ENCODE data around the gene SH3D19.
A peak's percentile ranks its signal among the peaks of the same experiment; 100 is the strongest.
"Not testable (repeated sequence)": the region's sequence is repeated elsewhere in the genome, so short reads cannot be mapped to it uniquely, and the experiment has no call there.

SH3D19 gene

DNA sequence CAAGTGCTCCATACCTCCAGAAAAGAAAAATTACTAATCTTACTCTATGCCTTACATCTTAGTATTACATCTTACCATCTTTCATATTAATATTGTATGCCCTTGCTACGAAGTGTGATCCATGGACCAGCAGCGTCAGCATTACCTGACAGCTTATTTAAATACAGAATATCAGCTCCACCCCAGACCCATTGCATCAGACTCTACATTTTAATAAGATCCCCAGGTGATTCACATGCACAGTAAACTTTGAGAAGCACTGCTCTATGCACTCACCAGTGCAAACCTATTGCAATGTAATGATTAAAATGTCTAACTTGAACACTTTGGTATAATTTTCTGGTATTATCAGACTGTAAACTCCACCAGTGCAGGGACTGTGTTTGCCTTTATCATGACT, 14.1 kb upstream of the SH3D19 start:
- H3K36me3 ChIP-seq (ENCODE audit: control insufficient read depth, insufficient read depth, low read length): no peaks in the 10 kb centered on the region

DNA sequence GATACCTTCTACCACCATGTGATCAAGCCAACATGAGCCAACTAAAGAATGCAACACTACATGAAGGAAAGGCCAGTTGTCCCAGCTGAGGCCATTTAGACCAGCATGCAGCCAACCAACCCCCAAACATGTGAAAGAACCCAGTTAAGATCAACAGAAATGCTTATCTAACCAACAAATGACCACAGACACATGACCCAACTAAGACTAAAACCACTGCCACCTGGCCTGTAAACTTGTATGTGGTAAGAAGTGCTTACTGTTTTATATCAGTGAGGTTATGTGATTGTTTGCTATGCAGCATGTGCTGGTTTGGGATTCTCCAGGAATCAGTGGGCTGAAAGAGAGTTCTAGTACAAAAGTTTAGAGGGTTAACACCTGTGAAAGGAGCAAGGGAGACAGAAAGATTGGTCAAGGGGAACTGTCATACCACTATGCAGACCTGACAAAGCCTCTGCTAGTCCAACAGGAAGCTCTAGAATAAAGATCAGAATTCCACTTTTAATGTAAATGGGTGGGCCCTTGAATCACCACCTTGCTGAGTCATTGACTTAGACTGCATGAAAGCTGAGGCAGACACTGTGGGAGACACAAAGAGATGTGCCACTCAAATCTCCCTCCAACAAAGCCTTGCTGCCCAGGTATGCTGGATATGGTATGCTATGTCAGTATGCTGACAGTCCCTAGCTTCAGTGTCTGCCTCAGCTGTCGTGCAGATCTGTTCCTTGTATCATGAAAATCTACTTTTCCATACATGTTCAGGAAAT, 6.1 kb upstream of the SH3D19 start:
- H3K4me3 ChIP-seq (ENCODE audit: low read depth, low read length): no peak overlapping the region
- H3K36me3 ChIP-seq (ENCODE audit: control insufficient read depth, insufficient read depth, low read length): no peaks in the 10 kb centered on the region
- H3K9ac ChIP-seq (ENCODE audit: low read depth, low read length): no peak overlapping the region

More for the DNA sequence above, 14.1 kb upstream of the SH3D19 start:
- Histone ChIP-seq H3K9ac (ENCODE audit: low read depth, low read length) (no peak overlapping the region), H3K4me3 (ENCODE audit: low read depth, low read length) (no peak overlapping the region), H3K4me1 (ENCODE audit: control insufficient read depth, insufficient read depth, low read length) (no peaks in the 10 kb centered on the region), H3K27me3 (ENCODE audit: control insufficient read depth, insufficient read depth, low read length) (no peaks in the 10 kb centered on the region), H3K9me3 (ENCODE audit: control insufficient read depth, insufficient read depth, low read length) (no peaks in the 10 kb centered on the region)

DNA sequence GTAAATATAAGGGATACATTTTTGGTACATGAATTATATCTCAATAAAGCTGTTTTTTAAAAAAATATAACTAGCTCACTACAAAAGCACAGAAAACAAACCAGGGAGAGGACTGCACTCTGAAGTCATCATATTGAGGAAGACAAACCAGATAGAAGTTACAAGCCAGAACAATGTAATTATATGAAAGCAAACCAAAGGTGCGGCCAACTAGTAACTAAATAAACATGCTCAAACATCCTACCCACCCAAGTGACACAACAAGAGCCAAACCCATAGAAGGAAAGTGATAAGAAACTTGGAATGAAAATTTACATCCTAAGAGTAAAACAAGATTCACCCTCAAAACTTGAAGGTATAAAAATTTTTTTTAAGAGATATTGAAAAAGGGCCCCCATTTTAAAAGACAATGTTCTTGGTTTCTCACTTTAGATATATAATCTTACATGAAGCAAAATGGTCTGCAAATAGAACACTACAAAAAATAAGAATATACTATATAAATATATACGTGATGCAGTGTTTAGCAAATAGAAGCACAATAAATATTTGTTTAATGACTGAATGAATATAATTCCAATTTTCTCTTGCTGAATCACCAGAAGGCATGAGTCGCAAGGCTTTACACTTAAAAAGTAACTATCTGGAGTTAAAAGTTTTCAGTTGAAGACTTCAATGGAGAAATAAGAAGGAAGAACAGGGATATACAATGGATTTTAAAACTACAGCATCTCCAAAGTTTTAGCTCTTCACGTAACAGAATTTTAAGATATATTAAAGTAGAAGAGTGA, 4.0 kb upstream of the SH3D19 start:
- peaks cover 3% of the 10 kb centered on the region for H3K4me1 ChIP-seq (ENCODE audit: control insufficient read depth, insufficient read depth, low read length)
- no peak overlapping the region for H3K4me3 ChIP-seq (ENCODE audit: low read depth, low read length)
- no peaks in the 10 kb centered on the region for H3K36me3 ChIP-seq (ENCODE audit: control insufficient read depth, insufficient read depth, low read length)
- peaks cover 3% of the 10 kb centered on the region for H3K27me3 ChIP-seq (ENCODE audit: control insufficient read depth, insufficient read depth, low read length)
- H3K9ac ChIP-seq (ENCODE audit: low read depth, low read length): no peak overlapping the region
- no peaks in the 10 kb centered on the region for H3K9me3 ChIP-seq (ENCODE audit: control insufficient read depth, insufficient read depth, low read length)

More for the DNA sequence above, 6.1 kb upstream of the SH3D19 start:
- Histone ChIP-seq H3K27me3 (ENCODE audit: control insufficient read depth, insufficient read depth, low read length) (no peaks in the 10 kb centered on the region), H3K4me1 (ENCODE audit: control insufficient read depth, insufficient read depth, low read length) (no peaks in the 10 kb centered on the region), H3K9me3 (ENCODE audit: control insufficient read depth, insufficient read depth, low read length) (no peaks in the 10 kb centered on the region)

DNA sequence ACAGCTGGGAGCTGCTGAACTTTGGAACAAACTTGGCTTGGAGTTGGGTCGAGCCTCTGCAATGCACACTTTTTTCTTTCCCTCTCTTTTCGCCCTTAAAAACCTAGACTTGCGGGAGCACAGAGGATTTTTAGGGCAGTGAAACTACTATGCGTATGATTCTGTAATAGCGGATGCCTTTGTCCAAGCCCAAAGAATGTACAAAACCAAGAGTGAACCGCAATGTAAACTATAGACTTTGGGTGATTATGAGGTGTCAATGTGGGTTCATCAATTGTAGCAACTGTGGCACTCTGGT, 493 bp upstream of the SH3D19 start:
- H3K36me3 ChIP-seq (ENCODE audit: control insufficient read depth, insufficient read depth, low read length): no peaks in the 10 kb centered on the region
- H3K9me3 ChIP-seq (ENCODE audit: control insufficient read depth, insufficient read depth, low read length): no peaks in the 10 kb centered on the region
- peak overlapping the region; percentile 41 for H3K9ac ChIP-seq (ENCODE audit: low read depth, low read length)
- H3K27me3 ChIP-seq (ENCODE audit: control insufficient read depth, insufficient read depth, low read length): peaks cover 3% of the 10 kb centered on the region
- H3K4me1 ChIP-seq (ENCODE audit: control insufficient read depth, insufficient read depth, low read length): peaks cover 15% of the 10 kb centered on the region
- peak overlapping the region; percentile 86 for H3K4me3 ChIP-seq (ENCODE audit: low read depth, low read length)

DNA sequence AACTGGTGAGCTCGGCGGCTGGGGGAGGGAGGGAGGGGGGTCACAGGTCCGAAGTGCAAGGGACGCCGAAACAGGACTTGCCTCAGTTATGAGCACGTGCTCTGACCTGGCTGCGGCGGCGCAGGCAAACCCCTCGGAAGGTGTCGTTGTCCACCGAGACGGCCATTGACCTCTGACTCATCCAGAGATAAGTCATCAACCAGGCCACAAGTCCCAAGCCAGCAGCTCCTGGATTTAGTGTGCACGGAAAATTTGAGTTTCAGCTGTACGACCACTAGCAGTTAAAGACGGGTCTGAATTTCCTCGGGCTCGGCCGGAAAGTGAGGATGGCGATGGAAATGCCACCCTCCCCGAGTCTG, 674 bp downstream of the SH3D19 start:
- H3K9ac ChIP-seq (ENCODE audit: low read depth, low read length): peak overlapping the region; percentile 71
- H3K9me3 ChIP-seq (ENCODE audit: control insufficient read depth, insufficient read depth, low read length): no peaks in the 10 kb centered on the region
- peaks cover 15% of the 10 kb centered on the region for H3K4me1 ChIP-seq (ENCODE audit: control insufficient read depth, insufficient read depth, low read length)
- H3K4me3 ChIP-seq (ENCODE audit: low read depth, low read length): peak overlapping the region; percentile 86
- no peaks in the 10 kb centered on the region for H3K36me3 ChIP-seq (ENCODE audit: control insufficient read depth, insufficient read depth, low read length)
- peaks cover 3% of the 10 kb centered on the region for H3K27me3 ChIP-seq (ENCODE audit: control insufficient read depth, insufficient read depth, low read length)

DNA sequence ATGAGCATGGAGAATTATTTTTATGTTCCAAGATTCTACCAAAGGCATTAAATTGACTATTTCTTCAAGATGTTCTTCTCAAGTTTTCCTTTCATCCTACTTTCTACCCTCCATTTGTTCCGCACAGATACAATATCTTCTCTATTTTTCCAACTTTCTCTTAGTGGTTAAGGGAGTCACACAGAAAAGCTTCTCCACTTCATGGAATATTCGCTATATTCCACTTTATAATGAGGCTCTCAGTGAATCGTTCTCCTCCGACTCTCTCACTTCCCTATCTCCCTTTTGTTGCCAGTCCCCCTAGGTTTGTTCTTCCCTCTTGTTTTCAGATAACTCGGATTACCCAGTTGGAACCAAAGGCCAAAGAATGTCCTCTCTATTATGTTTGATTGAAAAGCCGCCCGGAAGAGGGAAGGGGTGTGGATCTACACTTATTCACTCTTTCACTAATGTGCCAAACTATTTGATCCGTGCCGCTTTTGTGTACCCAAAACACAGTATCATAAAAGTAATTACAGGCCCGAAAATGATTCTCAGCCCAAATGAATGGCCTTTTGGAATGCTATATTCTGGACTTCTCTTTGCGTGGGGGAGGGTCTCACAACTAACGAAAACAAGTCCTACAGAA, 1.2 kb downstream of the SH3D19 start:
- Histone ChIP-seq H3K4me1 (ENCODE audit: control insufficient read depth, insufficient read depth, low read length) (peaks cover 15% of the 10 kb centered on the region), H3K9ac (ENCODE audit: low read depth, low read length) (peak overlapping the region; percentile 57), H3K9me3 (ENCODE audit: control insufficient read depth, insufficient read depth, low read length) (no peaks in the 10 kb centered on the region), H3K36me3 (ENCODE audit: control insufficient read depth, insufficient read depth, low read length) (no peaks in the 10 kb centered on the region), H3K27me3 (ENCODE audit: control insufficient read depth, insufficient read depth, low read length) (peaks cover 3% of the 10 kb centered on the region), H3K4me3 (ENCODE audit: low read depth, low read length) (peak overlapping the region; percentile 86)

DNA sequence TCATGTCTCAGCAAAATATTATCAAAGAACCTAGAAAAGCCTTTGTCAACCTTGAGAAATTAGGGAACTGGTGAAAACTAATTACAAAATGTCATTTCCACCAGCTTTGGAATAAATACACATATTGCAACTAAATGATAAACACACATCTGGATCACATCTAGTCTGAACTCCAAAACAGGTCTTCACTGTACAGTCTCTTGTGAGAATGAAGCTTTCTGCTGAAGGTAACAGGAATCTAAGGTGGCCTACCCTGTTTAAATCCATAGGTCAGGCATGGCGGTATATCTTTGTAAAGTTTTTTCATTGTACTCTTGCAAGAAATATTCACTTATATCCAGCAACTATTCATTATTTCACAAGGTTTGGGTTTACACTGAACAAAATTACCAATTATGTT, 1.7 kb downstream of the SH3D19 start:
- Histone ChIP-seq H3K36me3 (ENCODE audit: control insufficient read depth, insufficient read depth, low read length) (no peaks in the 10 kb centered on the region), H3K9ac (ENCODE audit: low read depth, low read length) (no peak overlapping the region), H3K9me3 (ENCODE audit: control insufficient read depth, insufficient read depth, low read length) (no peaks in the 10 kb centered on the region), H3K27me3 (ENCODE audit: control insufficient read depth, insufficient read depth, low read length) (peaks cover 3% of the 10 kb centered on the region), H3K4me1 (ENCODE audit: control insufficient read depth, insufficient read depth, low read length) (peaks cover 15% of the 10 kb centered on the region), H3K4me3 (ENCODE audit: low read depth, low read length) (peak overlapping the region; percentile 86)

DNA sequence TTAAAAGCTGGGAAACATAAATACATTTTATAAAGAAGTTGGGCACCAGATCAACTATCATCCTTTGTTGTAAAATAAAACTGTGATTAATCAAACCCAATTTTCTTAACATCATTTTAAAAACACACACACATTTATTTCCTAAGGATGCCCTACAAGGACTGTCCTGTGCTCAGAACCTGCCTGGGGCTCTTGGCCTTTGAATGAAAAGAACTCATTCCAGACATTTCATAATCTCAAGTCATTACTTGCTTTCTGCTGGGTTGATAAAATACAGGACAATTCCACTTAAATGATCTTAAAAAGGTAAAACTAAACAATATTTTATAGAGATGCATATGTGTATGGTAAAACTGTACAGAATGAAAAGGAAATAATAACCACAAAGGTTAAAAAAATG, 2.8 kb downstream of the SH3D19 start:
- Histone ChIP-seq H3K9ac (ENCODE audit: low read depth, low read length) (no peak overlapping the region), H3K4me3 (ENCODE audit: low read depth, low read length) (no peak overlapping the region), H3K27me3 (ENCODE audit: control insufficient read depth, insufficient read depth, low read length) (peaks cover 3% of the 10 kb centered on the region), H3K9me3 (ENCODE audit: control insufficient read depth, insufficient read depth, low read length) (no peaks in the 10 kb centered on the region), H3K36me3 (ENCODE audit: control insufficient read depth, insufficient read depth, low read length) (no peaks in the 10 kb centered on the region), H3K4me1 (ENCODE audit: control insufficient read depth, insufficient read depth, low read length) (peaks cover 15% of the 10 kb centered on the region)

DNA sequence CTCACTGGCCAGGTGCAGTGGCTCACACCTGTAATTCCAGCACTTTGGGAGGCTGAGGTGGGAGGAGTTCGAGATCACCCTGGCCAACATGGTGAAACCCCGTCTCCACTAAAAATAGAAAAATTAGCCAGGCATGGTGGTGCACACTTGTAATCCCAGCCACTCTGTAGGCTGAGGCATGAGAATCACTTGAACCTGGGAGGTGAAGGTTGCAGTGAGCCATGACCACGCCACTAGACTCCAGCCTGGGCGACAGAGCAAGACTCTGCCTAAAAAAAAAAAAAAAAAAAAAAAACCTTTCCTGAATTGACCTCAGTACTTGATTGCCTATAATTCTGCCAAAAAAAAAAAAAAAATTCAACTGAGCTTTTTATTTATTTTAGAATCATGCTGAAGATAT, 3.2 kb downstream of the SH3D19 start:
- peaks cover 15% of the 10 kb centered on the region for H3K4me1 ChIP-seq (ENCODE audit: control insufficient read depth, insufficient read depth, low read length)
- H3K27me3 ChIP-seq (ENCODE audit: control insufficient read depth, insufficient read depth, low read length); H3K4me3 ChIP-seq (ENCODE audit: low read depth, low read length); H3K9me3 ChIP-seq (ENCODE audit: control insufficient read depth, insufficient read depth, low read length); H3K36me3 ChIP-seq (ENCODE audit: control insufficient read depth, insufficient read depth, low read length): not testable (repeated sequence)
- H3K9ac ChIP-seq (ENCODE audit: low read depth, low read length): peak overlapping the region; percentile 26

DNA sequence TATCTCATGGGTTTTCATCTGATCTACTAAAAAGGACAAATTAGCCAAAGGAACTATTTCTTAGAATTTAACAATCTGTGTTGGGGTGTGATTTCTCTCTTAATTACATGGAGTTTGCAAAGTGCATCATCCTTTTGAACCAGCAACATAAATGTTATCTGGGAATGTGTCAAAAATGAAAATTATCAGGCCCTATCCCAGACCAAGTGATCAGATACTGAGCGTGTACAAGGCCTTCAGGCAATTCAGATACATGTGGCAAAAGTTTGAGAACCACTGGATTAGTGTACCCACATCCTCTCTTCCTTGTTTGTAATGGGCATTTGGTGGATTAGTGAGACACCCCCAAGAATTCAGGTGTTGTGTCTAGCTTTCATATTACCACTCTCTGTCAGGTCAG, 3.8 kb downstream of the SH3D19 start:
- Histone ChIP-seq H3K36me3 (ENCODE audit: control insufficient read depth, insufficient read depth, low read length) (no peaks in the 10 kb centered on the region), H3K27me3 (ENCODE audit: control insufficient read depth, insufficient read depth, low read length) (peaks cover 3% of the 10 kb centered on the region), H3K9ac (ENCODE audit: low read depth, low read length) (peak overlapping the region; percentile 26), H3K4me1 (ENCODE audit: control insufficient read depth, insufficient read depth, low read length) (peaks cover 15% of the 10 kb centered on the region), H3K4me3 (ENCODE audit: low read depth, low read length) (no peak overlapping the region), H3K9me3 (ENCODE audit: control insufficient read depth, insufficient read depth, low read length) (no peaks in the 10 kb centered on the region)

DNA sequence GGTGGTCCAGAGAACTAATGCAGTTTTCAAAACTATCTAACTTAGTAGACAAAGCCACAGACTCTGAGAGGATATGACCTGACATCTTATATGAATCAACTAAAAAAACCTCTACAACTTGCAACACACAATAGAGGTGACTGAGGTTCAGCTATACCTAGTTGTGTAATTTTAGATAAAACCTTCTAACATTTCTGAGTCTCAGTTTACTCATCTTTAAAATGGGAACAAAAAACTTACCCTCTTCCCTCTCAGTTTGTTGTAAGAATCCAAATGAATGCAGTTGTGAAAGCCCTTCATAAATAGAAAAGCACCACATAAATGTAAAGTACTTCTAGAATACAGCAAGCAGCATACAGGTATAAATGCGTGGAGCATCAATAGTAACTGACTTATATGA, 5.9 kb downstream of the SH3D19 start:
- Histone ChIP-seq H3K9ac (ENCODE audit: low read depth, low read length) (no peak overlapping the region), H3K4me1 (ENCODE audit: control insufficient read depth, insufficient read depth, low read length) (peaks cover 12% of the 10 kb centered on the region), H3K4me3 (ENCODE audit: low read depth, low read length) (no peak overlapping the region), H3K27me3 (ENCODE audit: control insufficient read depth, insufficient read depth, low read length) (no peaks in the 10 kb centered on the region), H3K9me3 (ENCODE audit: control insufficient read depth, insufficient read depth, low read length) (no peaks in the 10 kb centered on the region), H3K36me3 (ENCODE audit: control insufficient read depth, insufficient read depth, low read length) (no peaks in the 10 kb centered on the region)
